Loucy (cell line): ENCODE data around the gene LEP.

Source experiments
- EZH2phosphoT487 ChIP-seq: fragments of 200-600 bp; IDR thresholded peaks from 2 replicates; pipeline ENCODE4 v1.6.1; 2018; ENCODE audit warnings: antibody characterized with exemption, mild to moderate bottlenecking, moderate library complexity, borderline replicate concordance
- TF ChIP-seq, protein P1 (sequence below): fragments of 200-600 bp; sonication (generic); conservative IDR thresholded peaks from 2 replicates; pipeline ENCODE4 v1.5.1; 2014; ENCODE audit warnings: mild to moderate bottlenecking, antibody characterized with exemption, low read length

DNA sequence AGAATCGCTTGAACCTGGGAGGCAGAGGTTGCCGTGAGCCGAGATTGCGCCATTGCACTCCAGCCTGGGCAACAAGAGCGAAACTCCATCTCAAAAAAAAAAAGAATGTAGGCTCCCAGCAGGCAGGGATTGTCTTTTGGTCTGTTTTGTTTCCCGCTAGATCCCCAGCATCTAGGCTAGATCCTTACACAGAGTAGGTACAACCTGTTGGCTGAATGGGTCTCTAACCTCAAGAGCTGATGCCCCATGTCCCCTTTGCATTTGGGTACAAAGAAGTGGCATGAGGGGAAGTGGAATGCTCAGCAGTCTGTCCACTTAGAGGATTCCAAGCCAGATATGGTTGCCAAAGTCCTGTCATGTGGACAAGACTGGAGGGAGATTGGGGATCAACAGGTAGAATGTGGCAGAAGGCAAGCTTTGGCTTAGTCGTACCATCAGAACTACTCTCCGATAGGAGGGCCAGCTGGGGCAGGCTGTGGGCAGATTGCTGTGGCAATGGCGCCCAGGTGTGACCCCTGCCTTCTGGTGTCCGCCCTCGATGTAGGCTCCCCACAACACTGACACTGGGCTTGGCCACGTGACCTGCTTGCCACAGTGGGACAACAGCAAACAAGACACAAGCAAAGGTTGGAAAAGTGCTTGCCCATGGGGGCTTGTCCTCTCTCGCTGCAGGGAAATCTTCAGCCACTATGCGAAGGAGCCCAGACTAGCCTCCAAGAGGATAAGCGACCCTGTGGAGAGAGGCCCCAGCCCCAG is 21.4 kb downstream of the LEP start:
- TF ChIP-seq, protein P1, sequence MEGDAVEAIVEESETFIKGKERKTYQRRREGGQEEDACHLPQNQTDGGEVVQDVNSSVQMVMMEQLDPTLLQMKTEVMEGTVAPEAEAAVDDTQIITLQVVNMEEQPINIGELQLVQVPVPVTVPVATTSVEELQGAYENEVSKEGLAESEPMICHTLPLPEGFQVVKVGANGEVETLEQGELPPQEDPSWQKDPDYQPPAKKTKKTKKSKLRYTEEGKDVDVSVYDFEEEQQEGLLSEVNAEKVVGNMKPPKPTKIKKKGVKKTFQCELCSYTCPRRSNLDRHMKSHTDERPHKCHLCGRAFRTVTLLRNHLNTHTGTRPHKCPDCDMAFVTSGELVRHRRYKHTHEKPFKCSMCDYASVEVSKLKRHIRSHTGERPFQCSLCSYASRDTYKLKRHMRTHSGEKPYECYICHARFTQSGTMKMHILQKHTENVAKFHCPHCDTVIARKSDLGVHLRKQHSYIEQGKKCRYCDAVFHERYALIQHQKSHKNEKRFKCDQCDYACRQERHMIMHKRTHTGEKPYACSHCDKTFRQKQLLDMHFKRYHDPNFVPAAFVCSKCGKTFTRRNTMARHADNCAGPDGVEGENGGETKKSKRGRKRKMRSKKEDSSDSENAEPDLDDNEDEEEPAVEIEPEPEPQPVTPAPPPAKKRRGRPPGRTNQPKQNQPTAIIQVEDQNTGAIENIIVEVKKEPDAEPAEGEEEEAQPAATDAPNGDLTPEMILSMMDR = no peak
- TF ChIP-seq EZH2phosphoT487 = no peak
